HG03039 (cell line): Measurements from ENCODE around the gene CADM1.

ENCODE experiments used
- ATAC-seq: cut with Tn5 transposase; IDR thresholded peaks from one replicate; pipeline ENCODE4 v1.9.1; 2021; ENCODE audit warnings: mild to moderate bottlenecking, moderate library complexity; ENCODE audit not compliant: unreplicated experiment

CADM1 gene

DNA sequence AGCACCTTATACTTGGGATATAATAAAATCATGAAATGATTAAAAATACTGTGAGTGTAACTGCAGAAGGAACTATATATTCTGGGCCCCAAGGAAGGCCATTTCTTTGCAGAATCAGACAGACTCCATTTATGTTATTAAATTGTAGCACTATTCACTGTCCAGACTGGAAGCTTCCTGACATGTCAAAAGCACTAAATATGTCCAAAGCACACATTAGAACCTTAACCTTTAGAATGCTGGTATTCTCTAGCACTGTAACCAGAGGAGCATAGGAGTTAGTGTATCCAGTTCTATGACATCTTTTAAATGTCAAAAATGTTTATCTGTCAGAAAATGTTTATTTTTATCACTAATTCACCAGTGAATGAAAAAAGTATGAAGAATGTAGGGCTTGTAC is 246.9 kb downstream of the CADM1 start:
- ATAC-seq = no peak

DNA sequence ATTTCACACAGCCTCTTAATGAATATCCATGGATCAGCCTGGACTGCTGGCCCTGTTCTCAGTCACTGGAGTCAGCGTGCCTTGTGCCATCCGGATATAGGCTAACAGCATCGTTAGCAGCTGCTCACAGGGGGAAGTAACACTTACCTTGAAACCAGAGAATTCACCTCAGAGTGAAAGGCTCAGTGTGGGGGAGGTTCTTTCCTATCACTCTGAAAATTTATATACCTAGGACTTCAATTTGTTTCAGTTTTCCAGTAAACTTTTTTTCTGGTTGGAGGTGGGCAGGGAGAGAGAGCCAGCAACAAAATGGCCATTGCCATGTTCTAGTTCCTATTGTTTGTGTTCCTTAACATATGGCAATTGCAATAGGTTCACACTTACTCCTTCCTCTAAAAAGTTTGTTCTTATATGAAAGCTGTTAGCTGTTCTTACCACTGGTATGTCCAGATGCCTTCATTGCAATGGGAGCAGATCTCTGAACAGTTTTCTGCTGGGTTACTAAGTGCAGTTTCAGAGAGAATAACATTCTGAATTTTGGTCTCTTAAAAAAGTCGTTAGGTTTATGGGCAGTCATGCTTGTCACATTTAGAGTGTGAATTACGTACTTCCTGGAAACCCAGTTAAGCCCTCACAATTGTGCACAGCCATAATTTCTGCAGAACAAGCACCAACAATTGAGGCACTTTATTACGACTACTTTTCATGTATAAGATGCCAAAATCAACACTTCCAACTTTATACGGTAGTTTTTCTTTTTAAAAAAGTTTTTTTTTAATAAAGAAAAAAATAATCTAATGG is 247.6 kb downstream of the CADM1 start:
- ATAC-seq = peak; percentile 91

DNA sequence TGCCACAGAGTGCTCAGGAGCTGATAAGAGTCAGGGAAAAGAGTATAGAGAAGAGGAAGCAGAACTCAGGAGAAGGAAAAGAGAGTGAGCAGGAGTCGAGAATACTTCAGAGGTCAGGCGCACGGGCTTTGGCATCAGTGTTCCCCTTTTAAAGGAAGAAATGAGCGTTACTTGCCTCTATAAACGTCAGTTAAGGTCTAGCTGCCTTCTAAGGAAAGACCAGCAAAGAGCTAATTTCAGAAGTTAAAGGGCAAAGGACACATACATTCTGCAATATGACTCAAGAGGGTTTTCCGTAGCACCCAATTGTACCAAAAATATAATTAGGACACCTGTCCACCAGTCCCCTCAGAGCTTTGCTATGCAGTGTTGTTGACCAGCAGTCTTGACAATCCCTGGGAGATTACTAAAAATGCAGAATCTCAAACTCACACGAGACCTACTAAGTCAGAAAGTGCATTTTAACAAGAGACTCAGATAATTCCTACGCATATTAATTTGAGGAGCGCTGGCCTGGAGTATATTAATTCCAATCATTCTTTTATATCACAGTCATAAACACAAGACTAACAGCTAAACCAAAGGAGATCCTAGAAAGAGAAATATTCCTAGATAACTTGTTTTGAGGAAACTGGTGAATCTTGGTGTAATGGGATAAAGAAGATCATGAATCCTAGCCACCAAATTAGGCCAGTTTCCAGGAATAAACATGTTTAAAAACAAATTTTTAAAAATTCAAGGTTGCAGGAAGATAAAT is 249.0 kb downstream of the CADM1 start:
- ATAC-seq = no peak

GRCh38 chr11:115251126-115251525 is 253.1 kb downstream of the CADM1 start:
- ATAC-seq = no peak

DNA sequence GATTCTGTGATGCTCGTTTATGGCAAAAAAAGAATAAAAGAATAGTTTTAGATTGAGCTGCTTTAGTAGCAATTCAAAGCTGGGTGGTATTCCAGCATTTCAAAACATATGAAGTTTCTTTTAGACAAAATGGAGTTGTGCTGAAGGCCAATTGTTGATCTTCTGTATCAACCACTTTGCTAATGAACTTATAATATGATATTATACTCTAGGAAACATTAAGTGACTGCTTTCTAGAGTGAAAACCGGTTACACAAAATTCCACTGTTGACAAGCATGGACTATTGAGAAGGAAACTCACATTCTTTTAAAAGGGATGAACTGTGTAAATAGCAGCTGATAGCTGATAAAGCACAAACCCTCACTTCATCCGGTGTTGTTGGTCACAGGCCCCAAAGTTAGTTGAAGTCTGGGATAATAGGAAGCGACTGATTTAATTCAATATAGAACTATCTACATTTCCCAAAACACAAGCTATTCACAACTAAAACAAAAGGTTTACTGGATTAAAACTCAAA is 255.1 kb downstream of the CADM1 start:
- no peak for ATAC-seq

DNA sequence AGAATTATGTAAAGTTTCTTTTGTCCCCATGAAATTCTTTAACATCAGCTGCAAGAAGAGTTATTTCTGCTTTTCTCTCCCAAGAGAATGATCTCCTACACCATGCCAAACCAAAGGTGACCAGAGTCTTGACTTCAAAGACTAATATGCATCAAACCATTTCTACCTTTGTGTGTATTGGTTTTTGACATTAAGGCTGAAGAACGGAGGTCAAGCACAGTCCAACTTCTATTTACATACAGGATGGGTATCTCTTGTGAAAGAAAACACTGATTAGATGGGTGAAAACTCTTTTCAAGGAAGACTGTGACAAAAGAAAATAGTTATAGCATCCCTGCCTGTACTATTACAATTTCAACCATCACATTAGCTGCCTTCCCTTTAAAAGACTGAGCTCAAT is 256.3 kb downstream of the CADM1 start:
- no peak for ATAC-seq

- no peak for ATAC-seq
Observed at GRCh38 chr11:115247361-115247760, 256.9 kb downstream of the CADM1 start.

- no peak for ATAC-seq
Observed at GRCh38 chr11:115244758-115245157, 259.5 kb downstream of the CADM1 start.

GRCh38 chr11:115244296-115244695 is 259.9 kb downstream of the CADM1 start:
- ATAC-seq = no peak

DNA sequence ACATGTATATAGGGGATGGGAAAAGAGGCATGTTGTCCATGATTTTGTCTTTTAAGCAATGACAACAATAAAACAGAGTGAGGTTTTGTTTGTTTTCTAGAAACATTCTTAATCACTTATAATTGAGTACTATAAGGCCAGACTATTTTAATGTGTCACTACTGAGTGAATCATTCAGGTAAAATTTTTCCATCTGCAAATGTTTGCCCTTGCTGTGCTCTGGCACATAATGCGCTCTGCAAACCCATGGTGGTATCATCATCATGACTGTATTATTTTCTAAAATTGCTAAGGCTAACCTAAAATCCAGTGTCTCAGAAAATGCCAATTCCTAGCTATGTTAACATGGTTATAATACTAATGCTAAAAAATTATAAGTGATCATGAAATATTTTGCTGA is 261.2 kb downstream of the CADM1 start:
- ATAC-seq = no peak

- ATAC-seq = no peak
Observed at GRCh38 chr11:115241899-115242298, 262.3 kb downstream of the CADM1 start.

- no peak for ATAC-seq
Observed at GRCh38 chr11:115238791-115239190, 265.4 kb downstream of the CADM1 start.

DNA sequence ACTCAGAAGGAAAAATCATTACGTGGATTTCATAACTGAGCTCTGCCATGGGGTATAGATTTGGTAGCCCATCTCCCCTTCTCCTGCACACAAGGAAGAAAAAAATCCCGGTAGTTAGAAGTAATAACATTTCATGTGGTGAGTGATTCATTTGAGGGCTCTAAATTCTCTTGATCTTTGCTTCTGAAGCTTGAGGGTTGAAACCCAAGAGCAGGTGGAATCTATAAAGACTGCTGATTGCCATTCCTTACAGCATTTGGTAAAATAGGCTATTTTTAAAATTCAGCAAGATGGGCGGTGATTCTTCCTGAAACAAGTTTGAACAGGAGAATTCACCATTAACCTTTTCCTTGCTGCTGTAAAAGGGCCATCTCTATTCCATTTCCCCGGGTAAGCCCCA is 266.1 kb downstream of the CADM1 start:
- no peak for ATAC-seq

GRCh38 chr11:115237578-115237977 is 266.6 kb downstream of the CADM1 start:
- ATAC-seq = no peak

- no peak for ATAC-seq
Observed at GRCh38 chr11:115234794-115235193, 269.4 kb downstream of the CADM1 start.

DNA sequence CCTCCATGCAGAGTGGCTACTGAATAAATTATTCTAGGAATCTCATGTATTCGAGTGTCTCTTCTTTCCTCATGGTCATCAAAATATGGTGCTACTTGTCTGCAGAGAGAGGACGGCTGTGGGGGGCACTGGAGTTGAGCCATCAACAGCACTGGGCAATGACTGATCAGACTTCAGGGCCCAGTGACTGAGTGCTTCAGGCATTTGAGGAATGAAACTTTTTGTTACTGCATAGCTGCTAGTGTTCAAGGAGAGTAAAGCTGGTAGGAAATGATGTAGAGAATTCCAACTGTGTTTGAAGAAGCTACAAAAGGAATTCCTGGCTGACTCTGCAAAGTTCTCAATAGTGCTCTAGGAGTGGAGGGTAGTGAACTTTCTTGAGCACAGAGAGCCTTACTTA is 277.7 kb downstream of the CADM1 start:
- no peak for ATAC-seq

- no peak for ATAC-seq
Observed at GRCh38 chr11:115224551-115224950, 279.7 kb downstream of the CADM1 start.

DNA sequence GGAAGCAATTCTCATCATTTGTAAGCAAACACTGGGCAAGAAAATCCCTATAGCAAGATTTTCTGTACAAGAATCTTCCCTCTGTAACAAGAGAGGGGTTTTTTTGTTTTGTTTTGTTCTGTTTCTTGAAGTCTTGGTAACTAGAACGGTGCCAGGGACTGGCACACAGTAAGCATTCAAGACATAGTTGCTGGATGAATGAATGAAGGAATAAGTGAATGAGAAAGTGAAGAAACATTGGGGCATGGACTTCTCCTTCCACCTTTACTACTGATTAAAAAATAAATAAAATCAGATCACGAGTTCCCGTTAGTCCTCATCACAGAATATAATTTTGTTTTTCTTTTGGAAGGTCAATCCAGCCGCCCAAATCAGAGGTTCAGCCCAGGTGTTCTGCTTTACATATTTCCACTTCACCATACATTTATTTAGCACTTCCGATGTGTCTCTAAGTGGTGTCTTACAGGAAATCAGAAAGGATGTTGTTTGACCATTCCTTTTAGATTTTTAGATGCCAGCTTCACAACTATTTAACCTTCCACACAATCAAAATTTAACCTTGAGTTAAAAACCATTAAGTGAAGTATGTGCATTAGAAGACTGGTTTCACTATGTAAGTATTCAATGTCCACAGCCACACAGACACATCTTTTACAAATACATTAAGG is 281.2 kb downstream of the CADM1 start:
- ATAC-seq = peak; percentile 21

GRCh38 chr11:115222218-115222862 is 281.9 kb downstream of the CADM1 start:
- peak; percentile 90 for ATAC-seq

DNA sequence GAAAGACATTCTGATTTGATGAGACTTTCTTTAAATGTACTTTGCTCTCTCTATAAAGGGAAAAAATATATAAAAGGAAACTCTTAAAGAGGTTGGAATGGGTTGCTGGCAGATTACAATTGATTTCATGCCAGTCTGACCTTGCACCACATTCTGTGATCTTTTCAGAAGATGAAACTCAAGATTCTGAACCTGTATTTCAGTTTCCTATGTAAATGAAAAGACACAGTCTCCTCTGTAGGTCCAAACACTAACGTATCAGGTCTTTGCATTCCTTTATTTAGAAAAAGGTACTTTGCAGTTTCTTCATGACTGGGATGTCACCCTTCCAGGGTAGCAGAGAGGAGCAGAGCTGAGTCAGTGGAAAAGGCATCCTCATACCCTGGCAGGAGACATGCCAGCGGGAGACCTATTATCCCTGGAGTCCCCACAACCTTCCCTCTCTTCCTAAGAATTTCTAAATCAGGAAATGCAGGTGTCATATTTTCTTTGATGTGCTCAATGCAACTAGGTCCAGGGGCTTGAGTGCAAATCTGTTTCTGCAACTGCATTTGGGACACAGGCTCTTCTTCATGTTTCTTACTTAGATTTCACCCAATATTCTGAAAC is 282.6 kb downstream of the CADM1 start:
- no peak for ATAC-seq

- no peak for ATAC-seq
Observed at GRCh38 chr11:115220911-115221310, 283.3 kb downstream of the CADM1 start.
